HG02571 (cell line): ENCODE measurements around the gene DOCK2.

Source experiments
- ATAC-seq: cut with Tn5 transposase; IDR thresholded peaks from one replicate; pipeline ENCODE4 v1.9.1; 2021; ENCODE audit warnings: mild to moderate bottlenecking, moderate library complexity; ENCODE audit not compliant: unreplicated experiment

DOCK2 gene

DNA sequence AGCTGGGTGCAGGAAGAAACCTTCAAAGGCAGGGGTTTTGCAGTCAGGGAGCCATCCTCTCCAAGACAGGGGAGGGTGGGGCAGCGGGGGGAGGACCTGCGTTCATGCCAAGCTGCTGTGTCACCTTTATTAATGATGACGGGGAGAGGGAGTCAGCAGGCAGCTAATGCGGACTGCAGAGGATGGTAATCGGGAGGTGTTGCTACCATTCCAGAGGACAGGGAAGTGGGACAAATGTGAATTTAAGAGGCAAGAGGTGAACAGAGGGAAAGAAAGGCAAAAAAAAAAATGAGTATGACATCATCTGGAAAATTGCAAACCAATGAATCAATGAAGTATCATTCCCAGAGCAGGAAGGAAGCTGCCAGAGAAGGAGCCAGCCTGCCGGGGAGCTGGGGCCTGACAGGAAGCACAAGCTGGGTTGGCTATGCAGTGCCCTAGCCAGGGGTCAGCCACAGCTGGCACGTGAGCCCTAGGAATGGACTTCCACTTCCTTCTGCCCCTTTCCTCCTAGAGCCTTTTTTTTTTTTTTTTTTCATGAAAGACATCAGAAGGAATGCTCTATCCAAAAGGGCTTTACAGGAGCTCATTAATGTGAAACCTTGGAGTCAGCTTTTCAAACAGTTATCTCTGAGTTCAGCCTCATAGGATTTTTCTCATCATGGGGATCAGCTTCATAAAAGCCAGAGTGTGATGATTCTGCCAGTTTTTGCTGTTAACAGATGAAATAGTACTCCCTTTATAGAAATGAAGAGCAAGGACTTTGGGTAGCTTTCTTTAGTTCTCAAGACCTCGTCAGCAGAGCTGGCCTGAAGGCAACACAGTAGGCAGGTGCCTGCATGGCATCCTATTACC is 334.1 kb downstream of the DOCK2 start:
- no peak for ATAC-seq

DNA sequence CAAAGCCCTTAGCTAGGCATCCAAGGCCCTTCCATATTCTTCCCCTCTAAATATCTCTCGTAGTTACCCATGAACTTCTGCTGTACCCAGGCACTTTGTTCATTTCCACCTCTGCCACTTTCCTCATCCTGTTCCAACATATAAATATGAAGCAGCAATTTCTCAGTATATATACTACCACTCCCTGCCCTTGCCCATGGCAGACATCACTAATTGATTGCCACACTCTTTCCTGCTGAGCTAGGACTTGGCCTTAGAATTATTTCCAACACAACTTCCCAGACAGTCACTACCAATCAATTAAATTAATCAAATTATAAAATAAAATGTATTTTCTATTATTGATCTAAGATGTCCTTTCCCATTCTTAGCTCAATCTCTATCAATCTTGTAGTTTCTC is 334.7 kb downstream of the DOCK2 start:
- ATAC-seq, result no peak

DNA sequence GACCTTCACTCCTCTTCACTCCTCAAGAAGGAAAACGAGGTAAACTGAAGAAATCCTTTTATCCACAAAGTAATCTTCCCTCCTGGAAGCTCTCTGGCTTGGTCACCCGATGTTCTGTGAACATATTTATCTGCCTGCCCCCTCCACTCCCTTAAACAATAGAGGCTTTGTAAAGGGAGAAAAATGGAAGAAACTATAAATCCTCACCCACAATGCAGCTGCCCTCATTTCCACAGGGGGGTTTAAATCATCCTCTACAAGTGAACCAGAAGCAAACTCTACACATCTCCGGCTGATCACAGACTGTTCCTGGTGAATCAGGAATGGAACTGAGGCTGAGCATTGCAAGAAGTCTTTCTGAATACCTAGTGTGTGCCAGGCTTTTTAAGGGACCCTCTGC is 336.0 kb downstream of the DOCK2 start:
- no peak for ATAC-seq

DNA sequence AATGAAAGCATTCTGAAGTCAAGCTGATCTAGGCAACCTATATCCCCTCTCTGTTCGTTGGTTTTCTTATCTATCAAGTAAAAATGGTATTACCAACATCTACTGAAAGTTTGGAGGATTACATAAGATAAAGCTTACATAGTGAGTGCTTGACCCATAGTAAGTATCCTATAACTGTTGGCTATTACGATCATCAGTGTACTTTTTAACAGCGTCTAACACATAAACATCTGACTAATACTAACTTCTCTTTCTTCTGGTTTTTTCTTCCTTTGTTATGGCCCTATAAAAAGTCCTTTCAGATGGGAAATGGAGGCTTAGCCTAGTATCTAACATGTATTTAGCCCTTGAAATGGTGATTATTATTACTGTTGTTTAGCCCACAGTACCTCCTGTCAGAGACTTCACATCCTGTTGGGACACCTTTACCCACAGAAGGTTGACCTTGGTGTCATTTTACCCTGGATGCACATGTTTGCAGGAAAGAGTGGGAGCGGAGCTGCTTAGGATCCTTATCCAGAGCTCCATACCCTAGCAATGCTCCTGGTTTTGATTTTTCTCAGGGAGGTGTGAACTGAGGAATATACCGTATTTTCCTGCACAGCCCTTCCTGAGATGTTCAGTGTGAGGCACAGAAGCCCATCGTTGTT is 337.2 kb downstream of the DOCK2 start:
- no peak for ATAC-seq

DNA sequence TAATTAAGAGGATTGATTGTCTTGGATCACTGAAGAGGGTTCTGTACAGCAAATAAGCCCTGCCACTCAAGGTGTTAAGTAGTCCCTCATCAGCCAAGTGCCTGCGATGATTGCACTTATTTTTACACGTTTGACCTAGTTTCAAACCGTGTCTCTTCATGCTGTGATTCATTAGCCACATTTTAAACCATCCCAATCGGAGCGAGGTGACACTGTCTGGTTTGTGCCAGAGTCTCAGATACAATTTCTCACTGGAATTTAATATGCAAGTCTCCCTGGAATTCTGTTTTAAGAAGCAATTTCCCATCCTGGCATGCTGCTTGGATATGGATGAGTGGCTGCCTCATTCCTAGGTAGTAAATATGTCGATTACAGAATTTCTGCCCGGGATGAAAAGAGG is 341.6 kb downstream of the DOCK2 start:
- no peak for ATAC-seq

DNA sequence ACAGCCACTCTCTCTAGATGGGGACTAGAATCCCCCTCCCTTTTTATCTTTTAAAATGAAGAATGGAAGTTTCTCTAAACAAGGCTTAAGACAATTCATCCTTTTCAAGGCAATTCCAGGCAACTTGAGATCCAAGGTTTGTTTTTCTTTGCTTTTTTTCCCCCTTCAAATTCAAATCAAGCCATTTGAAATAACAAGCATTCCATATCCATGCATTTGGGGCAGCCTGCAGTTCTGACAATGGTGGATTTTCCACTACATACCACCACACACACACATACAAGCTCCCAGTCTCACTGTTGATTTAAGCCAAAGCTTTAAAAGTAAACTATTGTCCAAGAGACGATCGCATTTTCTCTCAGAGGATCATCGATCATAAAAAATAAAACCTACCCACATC is 342.8 kb downstream of the DOCK2 start:
- no peak for ATAC-seq

DNA sequence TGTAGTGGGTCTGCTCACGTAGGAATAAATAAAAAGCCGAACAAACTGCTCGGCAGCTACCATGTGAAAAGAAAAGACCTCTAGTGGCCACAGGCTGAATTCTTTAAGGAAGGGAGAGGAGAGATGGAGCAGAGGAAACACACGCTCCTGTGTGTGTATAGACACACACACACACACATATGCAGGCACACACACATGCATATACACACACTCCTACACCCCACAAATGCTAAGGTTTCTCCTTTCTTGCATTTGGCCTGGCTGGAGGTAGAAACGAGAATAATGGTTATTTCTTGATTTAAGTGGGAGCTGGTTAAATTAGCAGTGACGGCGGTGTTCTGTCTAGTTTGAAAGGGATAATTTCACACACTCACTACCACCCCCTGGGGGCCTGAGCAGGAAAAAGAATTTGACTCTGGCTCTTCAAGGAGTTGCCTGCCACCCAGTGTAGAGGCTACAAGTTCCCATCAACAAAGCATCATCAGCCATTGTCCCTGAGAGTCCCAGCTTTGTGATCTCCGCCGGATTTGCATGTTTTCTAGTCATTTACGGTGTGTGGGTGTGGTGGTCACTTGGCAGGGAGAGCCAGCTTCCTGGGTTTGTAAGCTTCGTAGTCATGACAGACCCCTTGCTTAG is 343.5 kb downstream of the DOCK2 start, which contains the start of gene INSYN2B:
Gene INSYN2B (minus strand): TSS at position 78 of the 636 bp plus-strand sequence. CDS start 96,597 bp downstream, outside the sequence.
- ATAC-seq, result no peak

DNA sequence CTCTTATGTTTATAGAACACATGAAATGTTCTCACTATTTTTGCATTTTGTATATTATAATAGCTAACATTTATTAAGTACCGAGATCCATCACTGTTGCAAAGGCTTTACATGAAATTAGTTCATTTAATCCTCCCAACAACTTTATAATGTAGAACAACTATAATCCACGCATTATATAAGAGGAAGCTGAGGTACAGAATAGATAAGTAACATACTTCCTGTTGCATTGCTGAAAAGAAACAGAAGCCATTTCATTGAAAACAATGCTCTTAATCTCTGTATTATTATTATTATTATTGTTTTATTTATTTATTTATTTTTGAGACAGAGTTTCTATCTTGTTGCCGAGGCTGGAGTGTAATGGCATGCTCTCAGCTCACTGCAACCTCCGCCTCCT is 351.1 kb downstream of the DOCK2 start:
- ATAC-seq, result no peak

DNA sequence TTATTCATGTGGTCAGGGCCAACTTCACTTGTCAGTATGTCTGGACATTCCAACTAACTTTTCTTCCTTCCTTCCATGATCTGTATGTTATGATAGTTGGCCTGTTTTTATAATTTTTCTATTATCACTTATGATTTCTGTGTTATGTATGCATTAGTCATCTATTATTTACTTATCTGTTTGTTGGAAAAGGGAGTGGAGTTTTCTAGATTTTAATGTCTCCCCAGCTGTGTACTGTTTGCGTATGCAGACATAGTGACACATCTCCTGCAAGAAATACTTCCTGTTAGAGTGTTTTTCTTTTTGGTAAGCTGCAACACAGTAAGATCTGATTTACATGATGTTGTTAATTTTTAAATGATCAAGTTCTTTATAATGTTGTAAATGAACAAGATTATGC is 351.9 kb downstream of the DOCK2 start:
- no peak for ATAC-seq

DNA sequence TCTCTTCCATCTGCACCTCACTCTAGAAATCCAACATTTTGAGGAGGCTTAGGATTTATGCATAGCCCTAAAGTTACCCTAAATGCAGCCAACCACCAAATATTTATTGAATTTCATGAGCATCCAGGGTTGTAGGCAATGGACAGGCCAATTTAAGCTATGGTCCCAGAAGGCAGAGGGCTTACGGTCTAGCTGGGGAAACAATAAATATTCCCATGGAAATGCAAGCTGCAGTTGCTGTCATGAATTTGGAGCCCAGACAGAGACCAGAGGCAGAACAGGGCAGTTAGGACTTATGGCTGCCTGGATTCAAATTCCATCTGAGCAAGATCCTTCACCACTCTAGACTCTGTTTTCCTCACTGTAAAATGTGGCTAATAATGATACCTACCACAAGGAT is 352.3 kb downstream of the DOCK2 start:
- no peak for ATAC-seq

DNA sequence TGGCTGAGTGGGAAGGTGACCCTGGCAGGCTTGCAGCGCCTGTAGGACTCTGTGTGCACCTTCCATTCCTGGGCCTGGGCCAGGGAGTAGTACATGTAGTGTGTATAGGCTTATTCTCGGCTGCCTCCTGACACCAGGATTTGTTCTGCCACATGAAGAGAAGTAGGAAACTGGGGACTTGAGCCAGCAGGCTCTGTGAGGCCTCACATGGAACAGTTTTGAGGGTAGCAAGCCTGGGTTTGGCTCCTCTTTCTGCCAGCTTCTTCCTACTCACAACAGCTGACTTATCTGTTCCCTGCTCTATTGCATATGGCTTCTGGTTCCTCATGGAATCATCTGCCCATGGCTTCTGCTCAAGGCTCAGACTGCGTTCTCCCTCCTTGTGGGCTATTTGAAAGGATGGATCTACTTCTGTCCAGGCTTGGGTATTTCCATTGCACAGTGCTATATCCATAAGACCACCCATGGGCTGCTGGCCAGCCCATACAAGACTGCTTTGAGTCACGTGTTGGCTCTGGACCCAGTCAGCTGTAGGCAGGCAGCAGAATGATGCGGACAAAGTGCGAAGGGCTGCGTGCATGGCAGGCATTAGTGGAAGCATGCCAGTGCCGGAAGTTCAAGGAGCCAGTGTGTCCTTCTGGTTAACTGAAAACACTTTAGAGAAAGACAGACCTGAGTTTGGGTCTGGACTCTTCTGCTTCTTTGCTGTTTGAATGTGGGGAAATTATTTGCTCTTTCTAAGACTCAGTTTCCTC is 354.2 kb downstream of the DOCK2 start:
- no peak for ATAC-seq

DNA sequence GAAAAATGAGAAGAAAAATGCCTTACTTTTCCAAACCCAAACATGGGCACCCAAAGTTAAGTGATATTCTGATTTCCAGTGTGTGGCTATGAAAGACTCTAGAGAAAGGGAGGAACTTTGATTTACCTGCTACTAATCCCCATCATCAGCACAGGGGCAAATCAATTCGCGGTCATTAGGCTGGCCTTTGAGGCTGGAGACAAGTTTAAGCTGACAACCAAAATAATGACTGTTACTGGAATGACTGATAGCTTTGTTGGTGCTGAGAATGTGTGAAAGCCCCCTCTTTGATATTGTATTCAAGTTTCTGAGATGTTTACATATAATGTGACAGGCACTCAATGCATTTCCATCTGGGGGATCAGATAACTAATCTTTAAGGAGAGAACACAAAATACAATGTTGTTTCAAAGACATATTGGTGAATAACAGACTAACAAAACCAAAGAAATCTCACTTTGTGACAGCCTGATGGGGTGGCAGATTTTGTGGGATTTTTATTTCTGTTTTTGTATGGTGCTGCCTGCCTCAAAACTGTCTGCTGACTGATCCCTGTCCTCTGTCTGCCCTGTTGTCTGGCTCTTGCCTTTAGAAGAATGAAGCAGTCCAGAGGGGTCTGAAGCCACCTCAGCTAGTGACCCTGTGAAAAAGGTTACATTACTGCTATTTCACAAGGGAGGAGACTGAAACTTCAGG is 355.9 kb downstream of the DOCK2 start:
- ATAC-seq, result no peak

DNA sequence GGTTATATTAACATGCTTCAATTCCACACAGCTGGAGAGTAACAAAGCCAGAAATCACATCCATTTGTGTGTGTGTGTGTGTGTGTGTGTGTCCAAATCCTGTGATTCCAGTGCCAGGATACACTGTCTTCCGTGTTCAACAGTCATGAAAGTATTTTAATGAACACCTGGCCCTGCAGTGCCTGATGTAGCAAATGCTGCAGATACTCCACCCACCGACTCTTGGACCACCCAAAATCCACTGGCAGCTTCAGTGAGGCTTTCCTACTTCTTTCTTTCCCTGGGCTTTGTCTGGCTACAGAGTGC is 356.4 kb downstream of the DOCK2 start:
- ATAC-seq, result no peak

DNA sequence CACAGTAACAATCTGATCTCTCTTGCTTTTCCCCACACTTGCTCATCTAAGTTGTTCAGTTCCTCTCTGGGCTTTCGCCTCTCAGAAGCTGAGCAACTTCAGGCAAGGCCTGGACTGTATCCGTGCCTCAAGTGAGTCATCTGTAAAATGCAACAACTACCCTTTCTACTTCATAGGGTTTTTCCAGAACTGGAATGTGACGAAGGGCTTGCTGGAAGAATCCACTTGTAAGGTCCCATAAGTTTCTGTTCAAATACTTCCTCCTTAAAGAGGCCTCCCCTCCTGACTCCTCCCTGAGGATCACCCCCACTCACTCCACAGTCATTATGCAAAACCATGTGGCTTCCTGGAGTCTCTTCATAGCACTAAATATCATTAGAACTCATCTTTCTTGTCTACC is 360.7 kb downstream of the DOCK2 start:
- ATAC-seq, result peak; percentile 59

DNA sequence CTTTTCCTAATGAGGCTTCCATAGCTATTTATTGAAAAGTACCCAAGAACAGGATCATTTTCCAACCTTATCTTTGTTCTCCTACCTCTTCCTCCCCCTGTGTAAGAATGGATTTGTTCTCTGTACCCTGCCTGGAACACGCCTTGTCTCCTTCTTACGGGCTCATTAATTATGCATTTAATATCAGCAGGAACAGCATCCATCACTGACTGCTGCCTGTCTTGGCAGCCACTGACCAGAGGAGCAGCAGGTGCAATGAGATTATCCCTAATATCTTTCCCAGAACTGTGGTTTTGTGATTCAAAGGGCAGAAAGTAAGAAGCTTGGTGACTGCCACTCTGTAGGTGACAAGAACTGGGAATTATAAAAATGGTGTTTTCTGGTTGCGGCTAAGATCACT is 362.5 kb downstream of the DOCK2 start:
- ATAC-seq, result no peak

DNA sequence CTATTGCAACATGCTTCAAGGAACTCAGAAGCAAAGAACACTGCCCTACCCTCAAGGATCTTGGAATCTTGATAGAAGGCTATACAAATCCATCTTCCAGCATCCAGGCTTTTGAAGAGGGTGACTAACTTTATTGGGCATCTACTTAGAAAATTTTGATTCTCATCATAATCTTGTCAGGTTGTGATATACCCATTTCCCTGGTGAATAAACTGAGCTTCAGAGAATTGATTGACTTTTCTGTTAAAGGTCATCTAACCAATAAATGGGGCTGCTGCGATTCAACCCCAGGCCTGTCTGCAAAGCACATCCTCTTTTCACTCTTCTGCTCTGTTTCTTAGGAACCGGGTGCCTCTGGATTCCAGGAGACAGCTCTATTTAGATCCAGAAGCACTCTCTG is 363.1 kb downstream of the DOCK2 start:
- ATAC-seq, result no peak

DNA sequence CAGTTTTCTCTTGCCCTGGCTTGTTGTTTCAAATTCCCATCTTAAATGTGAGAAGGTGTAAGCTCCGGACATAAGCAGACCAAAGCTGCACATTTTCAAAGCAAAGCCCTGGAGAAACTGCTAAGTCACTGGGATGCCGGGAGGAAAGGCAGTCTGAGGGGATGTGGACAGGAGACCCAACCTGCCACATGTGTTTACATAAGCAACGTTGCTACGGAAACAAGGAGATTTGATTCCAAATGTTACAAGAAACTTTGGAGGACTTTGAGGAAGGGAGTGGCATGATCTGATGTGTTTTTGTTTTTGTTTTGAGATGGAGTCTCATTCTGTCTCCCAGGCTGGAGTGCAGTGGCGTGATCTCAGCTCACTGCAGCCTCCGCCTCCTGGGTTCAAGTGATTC is 368.9 kb downstream of the DOCK2 start:
- no peak for ATAC-seq

DNA sequence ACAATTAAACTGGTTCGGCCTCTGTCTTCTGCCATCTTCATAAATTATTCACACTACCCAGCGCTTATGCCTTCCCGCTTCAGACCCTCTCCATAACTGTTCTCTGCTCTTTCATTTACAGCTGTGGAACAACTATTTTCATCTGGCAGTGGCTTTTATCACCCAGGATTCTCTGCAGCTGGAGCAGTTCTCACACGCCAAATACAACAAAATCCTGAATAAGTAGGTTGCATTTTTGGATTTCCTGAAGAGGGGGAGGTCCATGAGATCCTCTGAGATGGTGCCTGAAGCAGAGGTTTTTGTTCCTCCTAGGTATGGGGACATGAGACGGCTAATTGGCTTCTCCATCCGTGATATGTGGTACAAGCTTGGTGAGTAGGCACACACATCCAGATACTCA is 371.3 kb downstream of the DOCK2 start:
- ATAC-seq, result no peak

DNA sequence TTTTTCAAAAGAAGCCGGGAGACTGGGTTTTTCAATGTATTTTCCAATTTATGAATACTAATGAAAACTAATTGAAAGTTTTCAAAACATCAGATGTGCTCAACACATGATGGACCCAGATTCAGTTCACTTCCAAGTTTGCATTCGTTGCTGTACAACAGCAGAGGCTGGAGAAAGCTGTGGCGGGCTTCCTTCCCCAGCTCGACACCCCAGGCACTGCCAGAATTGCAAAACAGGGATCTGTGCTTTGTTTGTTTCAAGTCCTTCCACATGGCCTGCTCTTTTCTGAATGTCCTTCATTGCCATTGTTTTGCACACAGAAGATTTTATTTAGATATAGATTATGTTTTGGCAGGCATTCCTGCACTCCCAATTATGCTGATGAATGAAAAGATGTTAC is 373.5 kb downstream of the DOCK2 start:
- no peak for ATAC-seq

DNA sequence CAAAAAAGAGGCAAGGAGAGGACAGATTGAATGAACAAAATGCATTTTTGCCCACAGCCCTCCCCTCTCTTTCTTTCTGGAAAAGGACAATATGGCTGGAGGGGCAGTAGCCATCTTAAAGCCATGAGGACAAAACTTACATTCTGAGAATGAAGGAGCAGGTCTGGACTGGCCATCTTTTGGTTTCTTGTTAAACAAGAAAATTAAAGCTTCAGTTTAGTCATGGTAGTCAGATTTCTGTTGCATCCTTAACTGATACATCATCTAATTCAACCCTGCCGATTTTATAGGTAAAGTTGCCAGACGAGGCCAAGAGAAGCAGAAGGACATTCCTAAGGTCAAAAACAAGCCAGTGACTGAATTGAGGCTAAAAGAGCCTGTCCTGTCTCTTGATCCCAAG is 374.7 kb downstream of the DOCK2 start:
- no peak for ATAC-seq

DNA sequence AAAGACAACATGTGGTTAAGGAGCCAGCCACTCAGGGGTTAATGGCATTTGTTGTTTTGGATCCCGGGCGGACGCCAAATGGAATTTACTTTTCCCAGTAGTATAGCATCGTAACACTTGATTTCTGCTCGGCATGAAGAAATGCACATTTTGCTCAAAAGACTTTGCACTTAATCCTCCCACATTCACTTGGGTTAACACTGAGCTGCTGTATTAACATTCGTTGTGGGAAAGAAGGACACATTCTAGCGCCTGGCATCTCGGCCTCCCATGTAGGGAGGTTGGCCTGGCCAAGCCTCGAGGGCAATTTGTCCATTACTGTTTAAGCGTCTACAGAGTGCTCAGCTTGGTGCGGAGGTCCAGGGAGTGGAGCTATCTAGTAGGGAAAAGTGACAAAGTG is 375.5 kb downstream of the DOCK2 start:
- ATAC-seq, result no peak
